H1 (cell line): Measurements from ENCODE around the gene KRT222. TPM values are rescaled to one million over a fixed set of nuclear protein-coding genes. Genes with fewer than 3 reads are reported as not detected.

Source experiments
- CHD7 ChIP-seq: fragments of 300-600 bp; sonication (generic); IDR thresholded peaks from 2 replicates; pipeline ENCODE4 v1.7.1; 2012; ENCODE audit warnings: low read length, moderate library complexity, mild to moderate bottlenecking, inconsistent platforms; ENCODE audit not compliant: insufficient replicate concordance
- polyA plus RNA-seq, 7 experiments: library from polyadenylated mRNA; depleted of rRNA in 3 of 7; stranded (reverse) in 5 of 7; unstranded in 2 of 7; fragments of >200 nt in 5 of 7; fragments of 200-250 nt in 2 of 7; gene quantifications; 1 replicate in 5 of 7; 2 replicates in 1 of 7; 4 replicates in 1 of 7; pipeline versions ENCODE4 v1.2.1 to v1.2.3, GENCODE V29; 2011 to 2013; ENCODE audit warnings: missing spikeins in 2 of 7, mixed read lengths in 2 of 7
- total RNA-seq: library from RNA; stranded (reverse); fragmentation: NEBNext Ultra II Directional; extraction: Animal tissue kit (Norgen Biotek cat#: 25700); gene quantifications from 2 replicates; pipeline ENCODE4 v1.2.1, GENCODE V29; 2021

The KRT222 gene
- total and polyA plus RNA-seq, 2 of the 8 experiments (the other 6 are each of a cell fraction or from before 2014, with no cell fraction given), result 0.08 to 0.61 TPM

- TF ChIP-seq CHD7, result no peak
Measured at GRCh38 chr17:40645291-40645690, 19.7 kb downstream of the KRT222 start (continued).
